ENCODE data around the gene MRPL19. TPM values are rescaled to one million over a fixed set of nuclear protein-coding genes. Genes with fewer than 3 reads are reported as not detected.

MRPL19 gene
- total RNA-seq, 2 donors from 2014 or later, result 34.1 to 47.5 TPM

- Histone ChIP-seq H3K9me3 (no peaks in the 10 kb centered on the region), H3K4me1 (replicated peaks) (no peaks in the 10 kb centered on the region), H3K27ac (no peak overlapping the region), H3K36me3 (no peaks in the 10 kb centered on the region), H3K27me3 (replicated peaks; ENCODE audit: insufficient read depth) (no peaks in the 10 kb centered on the region), H3K4me3 (no peak overlapping the region)
- TF ChIP-seq CTCF (IDR thresholded peaks at IDR 0.05) (no peak), POLR2A (IDR thresholded peaks at IDR 0.05) (no peak), POLR2AphosphoS5 (IDR thresholded peaks at IDR 0.05) (no peak)
- WGBS, result 69% methylated on average over 3 of the region's 3 CpGs
- DNase-seq (ENCODE audit: low spot score), result no peak
- intact Hi-C loops (cut with DNase I), result no loop called here
Measured at GRCh38 chr2:75716406-75716805, 69.8 kb downstream of the MRPL19 start.

- TF ChIP-seq CTCF (IDR thresholded peaks at IDR 0.05), result no peak
- no peak for TF ChIP-seq POLR2AphosphoS5 (IDR thresholded peaks at IDR 0.05)
- TF ChIP-seq POLR2A (IDR thresholded peaks at IDR 0.05), result no peak
- no peak for DNase-seq (ENCODE audit: low spot score)
- no peak overlapping the region for H3K4me3 ChIP-seq
- H3K9me3 ChIP-seq, result no peaks in the 10 kb centered on the region
- no peaks in the 10 kb centered on the region for H3K27me3 ChIP-seq (replicated peaks; ENCODE audit: insufficient read depth)
- H3K27ac ChIP-seq, result no peak overlapping the region
- no peaks in the 10 kb centered on the region for H3K36me3 ChIP-seq
- no peaks in the 10 kb centered on the region for H3K4me1 ChIP-seq (replicated peaks)
- 96% methylated on average over 1 of the region's 1 CpG for WGBS
- intact Hi-C loops (cut with DNase I), result no loop called here
Measured at GRCh38 chr2:75719616-75720015, 73.0 kb downstream of the MRPL19 start.

GRCh38 chr2:75720525-75720924 is 73.9 kb downstream of the MRPL19 start:
- H3K4me3 ChIP-seq, result no peak overlapping the region
- DNase-seq (ENCODE audit: low spot score), result no peak
- intact Hi-C loops (cut with DNase I), result no loop called here
- H3K4me1 ChIP-seq (replicated peaks), result no peaks in the 10 kb centered on the region
- no peaks in the 10 kb centered on the region for H3K36me3 ChIP-seq
- no peaks in the 10 kb centered on the region for H3K9me3 ChIP-seq
- WGBS, result 100% methylated on average over 1 of the region's 1 CpG
- no peak overlapping the region for H3K27ac ChIP-seq
- TF ChIP-seq POLR2AphosphoS5 (IDR thresholded peaks at IDR 0.05), result no peak
- no peak for TF ChIP-seq CTCF (IDR thresholded peaks at IDR 0.05)
- no peak for TF ChIP-seq POLR2A (IDR thresholded peaks at IDR 0.05)
- H3K27me3 ChIP-seq (replicated peaks; ENCODE audit: insufficient read depth), result no peaks in the 10 kb centered on the region

GRCh38 chr2:75722687-75723086 is 76.1 kb downstream of the MRPL19 start:
- intact Hi-C loops (cut with DNase I), result no loop called here
- H3K36me3 ChIP-seq, result no peaks in the 10 kb centered on the region
- H3K4me3 ChIP-seq, result no peak overlapping the region
- TF ChIP-seq POLR2AphosphoS5 (IDR thresholded peaks at IDR 0.05) (no peak), POLR2A (IDR thresholded peaks at IDR 0.05) (no peak), CTCF (IDR thresholded peaks at IDR 0.05) (no peak)
- DNase-seq (ENCODE audit: low spot score), result no peak
- no peaks in the 10 kb centered on the region for H3K4me1 ChIP-seq (replicated peaks)
- no peaks in the 10 kb centered on the region for H3K9me3 ChIP-seq
- H3K27me3 ChIP-seq (replicated peaks; ENCODE audit: insufficient read depth), result no peaks in the 10 kb centered on the region
- no peak overlapping the region for H3K27ac ChIP-seq

- 86% methylated on average over 6 of the region's 6 CpGs for WGBS
- Histone ChIP-seq H3K27me3 (replicated peaks; ENCODE audit: insufficient read depth) (no peaks in the 10 kb centered on the region), H3K27ac (no peak overlapping the region), H3K4me3 (no peak overlapping the region), H3K4me1 (replicated peaks) (no peaks in the 10 kb centered on the region), H3K9me3 (no peaks in the 10 kb centered on the region), H3K36me3 (no peaks in the 10 kb centered on the region)
- intact Hi-C loops (cut with DNase I), result no loop called here
- no peak for DNase-seq (ENCODE audit: low spot score)
- TF ChIP-seq POLR2A (IDR thresholded peaks at IDR 0.05) (no peak), POLR2AphosphoS5 (IDR thresholded peaks at IDR 0.05) (no peak), CTCF (IDR thresholded peaks at IDR 0.05) (no peak)
Measured at GRCh38 chr2:75728614-75729419, 82.2 kb downstream of the MRPL19 start.
